Neural cell (in vitro differentiated cells): Measurements from ENCODE around the gene MED4.

Experiments used
- CTCF ChIP-seq: fragments of 450-650 bp; IDR thresholded peaks from 2 replicates; pipeline ENCODE4 v1.5.1; 2014; ENCODE audit warnings: antibody characterized with exemption, mild to moderate bottlenecking, moderate library complexity; ENCODE audit not compliant: poor library complexity, severe bottlenecking
- EP300 ChIP-seq: fragments of 450-650 bp; conservative IDR thresholded peaks from 2 replicates; pipeline ENCODE4 v1.6.1; 2014; ENCODE audit warnings: antibody characterized with exemption, mild to moderate bottlenecking, moderate library complexity; ENCODE audit not compliant: poor library complexity, severe bottlenecking
- EZH2 ChIP-seq: fragments of 200-600, 300-800 bp; shearing (Covaris generic), sonication (generic); IDR thresholded peaks from 2 replicates; pipeline ENCODE4 v1.6.1; 2014; ENCODE audit warnings: antibody characterized with exemption, low read length, borderline replicate concordance, mild to moderate bottlenecking; ENCODE audit not compliant: insufficient read depth, poor library complexity, severe bottlenecking
- MXI1 ChIP-seq: fragments of 450-650 bp; conservative IDR thresholded peaks from 2 replicates; pipeline ENCODE4 v1.6.1; 2014; ENCODE audit warnings: antibody characterized with exemption, mild to moderate bottlenecking; ENCODE audit not compliant: poor library complexity, severe bottlenecking
- POLR2AphosphoS5 ChIP-seq: IDR thresholded peaks from 2 replicates; pipeline ENCODE4 v1.6.1; 2012
- RAD21 ChIP-seq: fragments of 450-650 bp; conservative IDR thresholded peaks from 2 replicates; pipeline ENCODE4 v1.6.1; 2014; ENCODE audit warnings: antibody characterized with exemption, mild to moderate bottlenecking, moderate library complexity
- TAF1 ChIP-seq: IDR thresholded peaks from 2 replicates; pipeline ENCODE4 v1.6.1; 2012; ENCODE audit warnings: low read depth
- TF ChIP-seq, protein P1 (sequence below): IDR thresholded peaks from 2 replicates; pipeline ENCODE4 v1.6.1; 2012; ENCODE audit warnings: borderline replicate concordance

DNA sequence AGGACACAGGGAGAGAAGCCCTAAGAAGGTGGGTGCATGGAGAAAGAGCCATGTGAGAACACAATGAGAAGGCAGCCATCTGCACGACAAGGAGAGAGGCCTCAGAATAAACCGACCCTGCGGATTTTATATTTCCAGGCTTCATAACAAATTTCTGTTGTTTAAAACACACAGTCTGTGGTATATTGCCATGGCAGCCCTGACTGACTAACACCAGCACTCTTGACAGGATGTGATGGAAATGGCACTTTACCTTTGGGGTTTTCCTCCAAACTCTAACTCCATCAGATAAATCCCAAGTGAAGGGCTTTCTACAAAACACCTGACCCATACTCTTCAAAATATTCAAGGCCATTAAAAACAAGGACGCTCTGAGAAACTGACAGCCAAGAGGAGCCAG, 13.2 kb upstream of the MED4 start:
- TF ChIP-seq CTCF (no peak), EP300 (no peak), RAD21 (no peak), EZH2 (no peak), POLR2AphosphoS5 (no peak), MXI1 (no peak), TAF1 (no peak)
- TF ChIP-seq, protein P1, sequence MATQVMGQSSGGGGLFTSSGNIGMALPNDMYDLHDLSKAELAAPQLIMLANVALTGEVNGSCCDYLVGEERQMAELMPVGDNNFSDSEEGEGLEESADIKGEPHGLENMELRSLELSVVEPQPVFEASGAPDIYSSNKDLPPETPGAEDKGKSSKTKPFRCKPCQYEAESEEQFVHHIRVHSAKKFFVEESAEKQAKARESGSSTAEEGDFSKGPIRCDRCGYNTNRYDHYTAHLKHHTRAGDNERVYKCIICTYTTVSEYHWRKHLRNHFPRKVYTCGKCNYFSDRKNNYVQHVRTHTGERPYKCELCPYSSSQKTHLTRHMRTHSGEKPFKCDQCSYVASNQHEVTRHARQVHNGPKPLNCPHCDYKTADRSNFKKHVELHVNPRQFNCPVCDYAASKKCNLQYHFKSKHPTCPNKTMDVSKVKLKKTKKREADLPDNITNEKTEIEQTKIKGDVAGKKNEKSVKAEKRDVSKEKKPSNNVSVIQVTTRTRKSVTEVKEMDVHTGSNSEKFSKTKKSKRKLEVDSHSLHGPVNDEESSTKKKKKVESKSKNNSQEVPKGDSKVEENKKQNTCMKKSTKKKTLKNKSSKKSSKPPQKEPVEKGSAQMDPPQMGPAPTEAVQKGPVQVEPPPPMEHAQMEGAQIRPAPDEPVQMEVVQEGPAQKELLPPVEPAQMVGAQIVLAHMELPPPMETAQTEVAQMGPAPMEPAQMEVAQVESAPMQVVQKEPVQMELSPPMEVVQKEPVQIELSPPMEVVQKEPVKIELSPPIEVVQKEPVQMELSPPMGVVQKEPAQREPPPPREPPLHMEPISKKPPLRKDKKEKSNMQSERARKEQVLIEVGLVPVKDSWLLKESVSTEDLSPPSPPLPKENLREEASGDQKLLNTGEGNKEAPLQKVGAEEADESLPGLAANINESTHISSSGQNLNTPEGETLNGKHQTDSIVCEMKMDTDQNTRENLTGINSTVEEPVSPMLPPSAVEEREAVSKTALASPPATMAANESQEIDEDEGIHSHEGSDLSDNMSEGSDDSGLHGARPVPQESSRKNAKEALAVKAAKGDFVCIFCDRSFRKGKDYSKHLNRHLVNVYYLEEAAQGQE, result no peak
